Amygdala (tissue), 56 donors: ENCODE data around the gene ZNF512.
"Not testable (repeated sequence)": the region's sequence is repeated elsewhere in the genome, so short reads cannot be mapped to it uniquely, and the experiment has no call there.

Experiments used
- DNase-seq, 56 donors: peaks; one replicate each; lab custom pipeline; 2025; lab: John Stamatoyannopoulos, UW

ZNF512 gene

DNA sequence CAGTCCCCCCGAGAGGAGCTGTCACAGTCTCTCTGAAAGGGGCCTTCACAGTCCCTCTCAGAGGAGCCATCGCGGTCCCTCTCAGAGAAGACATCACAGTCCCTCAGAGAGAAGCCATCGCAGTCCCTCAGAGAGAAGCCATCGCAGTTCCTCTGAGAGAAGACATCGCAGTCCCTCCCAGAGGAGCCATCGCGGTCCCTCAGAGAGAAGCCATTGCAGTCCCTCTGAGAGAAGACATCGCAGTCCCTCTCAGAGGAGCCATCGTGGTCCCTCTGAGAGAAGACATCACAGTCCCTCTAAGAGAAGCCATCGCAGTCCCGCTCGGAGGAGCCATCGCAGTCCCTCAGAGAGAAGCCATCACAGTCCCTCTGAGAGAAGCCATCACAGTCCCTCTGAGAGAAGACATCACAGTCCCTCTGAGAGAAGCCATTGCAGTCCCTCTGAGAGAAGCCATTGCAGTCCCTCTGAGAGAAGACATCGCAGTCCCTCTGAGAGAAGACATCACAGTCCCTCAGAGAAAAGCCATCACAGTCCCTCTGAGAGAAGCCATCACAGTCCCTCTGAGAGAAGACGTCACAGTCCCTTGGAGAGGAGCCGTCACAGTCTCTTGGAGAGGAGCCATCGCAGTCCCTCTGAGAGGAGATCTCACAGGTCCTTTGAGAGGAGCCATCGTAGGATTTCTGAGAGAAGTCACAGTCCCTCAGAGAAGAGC, 1.3 kb upstream of the ZNF512 start:
- no peak for DNase-seq

DNA sequence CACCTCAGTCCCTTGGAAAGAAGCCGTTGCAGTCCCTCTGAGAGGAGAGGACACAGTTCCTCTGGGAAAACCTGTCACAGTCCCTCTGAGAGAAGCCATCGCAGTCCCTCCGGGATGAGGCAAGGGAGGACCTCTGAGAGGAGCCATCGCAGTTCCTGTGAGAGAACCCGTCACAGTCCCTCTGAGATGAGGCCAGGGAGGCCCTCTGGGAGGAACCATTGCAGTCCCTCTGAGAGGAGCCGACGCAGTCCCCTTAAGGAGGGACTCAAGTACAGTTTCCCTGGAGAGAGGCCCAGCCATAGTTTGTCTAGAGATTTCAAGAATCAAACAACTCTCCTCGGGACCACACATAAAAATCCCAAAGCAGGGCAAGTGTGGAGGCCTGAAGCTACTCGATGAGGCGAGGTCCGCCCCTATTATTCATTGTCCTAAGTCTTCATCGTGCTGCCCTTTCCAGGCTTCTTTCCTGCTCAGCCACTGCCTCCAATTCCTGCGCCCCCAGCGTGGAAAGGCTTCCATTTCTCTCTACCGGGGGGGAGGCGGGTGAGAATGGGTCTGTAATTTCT, 630 bp upstream of the ZNF512 start:
- peak in 3 of 56 donors; percentile 2 to 26 (median 12) for DNase-seq

DNA sequence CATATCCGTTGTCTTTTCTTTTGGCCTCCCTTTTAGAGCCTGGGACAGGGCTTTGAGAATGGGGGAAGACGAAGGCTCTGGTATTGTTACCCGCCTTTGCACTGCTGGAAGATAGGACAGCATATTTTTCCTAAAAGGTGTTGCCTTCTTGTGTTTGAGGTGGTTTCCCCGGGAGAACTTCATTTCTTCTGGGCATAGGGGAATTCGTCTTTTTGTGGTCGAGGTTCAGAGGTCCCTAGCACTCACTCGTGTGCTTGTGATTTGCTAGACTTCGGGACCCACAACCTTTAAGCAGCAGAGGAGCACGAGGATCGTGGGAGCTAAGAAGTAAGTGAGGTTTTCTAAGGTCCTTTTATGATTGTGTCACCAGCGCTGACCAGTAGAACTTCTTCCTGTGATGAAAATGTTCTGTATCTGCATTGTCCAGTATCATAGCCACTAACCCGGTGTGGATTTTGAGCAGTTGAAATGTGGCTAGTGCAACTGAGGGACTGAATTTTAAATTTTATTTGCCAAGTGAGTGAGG, 611 bp downstream of the ZNF512 start:
- no peak for DNase-seq

DNA sequence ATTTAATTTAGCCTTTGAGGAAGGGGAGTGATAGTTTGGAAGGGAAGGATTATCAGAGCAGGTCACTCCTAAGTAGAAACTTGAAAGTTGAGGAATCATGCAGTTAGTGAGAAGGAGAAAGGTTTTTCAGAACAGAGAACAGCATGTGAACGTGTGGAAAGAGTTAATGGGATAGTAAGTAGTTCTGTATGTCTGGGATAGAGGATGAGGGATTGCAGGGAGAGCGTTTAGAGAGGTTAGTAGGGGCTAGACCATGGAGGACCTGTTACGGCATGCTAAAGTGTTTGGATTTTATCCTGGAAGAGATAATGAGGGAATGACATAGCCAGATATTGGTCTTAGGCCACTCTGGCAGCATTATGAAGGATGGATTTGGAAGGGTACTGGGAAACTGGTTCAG, 1.8 kb downstream of the ZNF512 start:
- DNase-seq = no peak

DNA sequence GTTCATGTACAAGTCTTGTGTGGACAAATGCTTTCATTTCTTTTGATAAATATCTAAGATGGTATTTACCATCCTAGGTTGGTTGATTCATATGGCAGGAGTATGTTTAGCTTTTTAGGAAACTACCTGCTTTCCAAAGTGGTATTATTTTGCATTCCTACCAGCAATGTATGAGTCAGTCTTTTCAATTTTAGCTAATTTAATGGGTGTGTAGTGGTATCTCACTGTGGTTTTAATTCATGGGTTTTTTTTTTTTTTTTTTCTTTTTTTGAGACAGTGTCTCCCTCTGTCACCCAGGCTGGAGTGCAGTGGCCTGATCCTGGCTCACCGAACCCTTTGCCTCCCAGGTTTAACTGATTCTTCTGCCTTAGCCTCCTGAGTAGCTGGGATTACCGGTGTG, 4.2 kb downstream of the ZNF512 start:
- DNase-seq = no peak

- DNase-seq = no peak
Measured at GRCh38 chr2:27588308-27588707, 5.5 kb downstream of the ZNF512 start.

- DNase-seq = no peak
Measured at GRCh38 chr2:27591745-27592144, 8.9 kb downstream of the ZNF512 start.

- no peak for DNase-seq
Measured at GRCh38 chr2:27593240-27593639, 10.4 kb downstream of the ZNF512 start.

DNA sequence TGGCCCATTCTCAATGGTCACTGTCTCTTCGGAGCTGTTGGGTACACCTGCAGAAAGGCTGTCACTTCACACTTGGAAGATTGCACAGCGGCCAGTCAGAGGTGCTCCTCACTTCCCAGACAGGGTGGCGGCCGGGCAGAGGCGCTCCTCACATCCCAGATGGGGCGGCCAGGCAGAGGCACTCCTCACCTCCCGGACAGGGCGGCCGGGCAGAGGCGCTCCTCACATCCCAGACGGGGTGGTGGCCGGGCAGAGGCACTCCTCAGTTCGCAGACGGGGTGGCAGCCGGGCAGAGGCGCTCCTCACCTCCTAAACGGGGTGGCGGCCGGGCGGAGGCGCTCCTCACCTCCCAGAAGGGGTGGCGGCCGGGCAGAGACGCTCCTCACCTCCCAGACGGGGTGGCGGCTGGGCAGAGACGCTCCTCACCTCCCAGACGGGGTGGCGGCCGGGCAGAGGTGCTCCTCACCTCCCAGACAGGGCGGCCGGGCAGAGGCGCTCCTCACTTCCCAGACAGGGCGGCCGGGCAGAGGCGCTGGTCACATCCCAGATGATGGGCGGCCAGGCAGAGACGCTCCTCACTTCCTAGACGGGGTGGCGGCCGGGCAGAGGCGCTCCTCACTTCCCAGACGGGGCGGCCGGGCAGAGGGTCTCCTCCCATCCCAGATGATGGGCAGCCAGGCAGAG, 11.3 kb downstream of the ZNF512 start:
- DNase-seq = not testable (repeated sequence)

DNA sequence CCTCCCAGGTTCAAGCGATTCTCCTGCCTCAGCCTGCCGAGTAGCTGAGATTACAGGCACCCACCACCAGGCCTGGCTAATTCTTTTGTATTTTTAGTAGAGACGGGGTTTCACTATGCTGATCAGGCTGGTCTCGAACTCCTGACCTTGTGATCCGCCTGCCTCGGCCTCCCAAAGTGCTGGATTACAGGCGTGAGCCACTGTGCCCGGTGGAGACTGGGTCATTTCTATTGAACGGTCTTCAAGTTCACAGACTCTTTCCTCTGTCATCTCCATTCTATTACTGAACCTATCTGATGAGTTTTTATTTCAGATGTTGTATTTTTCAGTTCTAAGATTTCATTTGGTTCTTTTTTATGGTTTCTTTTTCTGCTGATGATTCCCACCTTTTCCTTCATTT, 12.6 kb downstream of the ZNF512 start:
- DNase-seq = not testable (repeated sequence)

- DNase-seq = no peak
Measured at GRCh38 chr2:27596627-27597026, 13.8 kb downstream of the ZNF512 start.

- DNase-seq = no peak
Measured at GRCh38 chr2:27606611-27607010, 23.8 kb downstream of the ZNF512 start.

- DNase-seq = no peak
Measured at GRCh38 chr2:27613985-27614384, 31.1 kb downstream of the ZNF512 start.

DNA sequence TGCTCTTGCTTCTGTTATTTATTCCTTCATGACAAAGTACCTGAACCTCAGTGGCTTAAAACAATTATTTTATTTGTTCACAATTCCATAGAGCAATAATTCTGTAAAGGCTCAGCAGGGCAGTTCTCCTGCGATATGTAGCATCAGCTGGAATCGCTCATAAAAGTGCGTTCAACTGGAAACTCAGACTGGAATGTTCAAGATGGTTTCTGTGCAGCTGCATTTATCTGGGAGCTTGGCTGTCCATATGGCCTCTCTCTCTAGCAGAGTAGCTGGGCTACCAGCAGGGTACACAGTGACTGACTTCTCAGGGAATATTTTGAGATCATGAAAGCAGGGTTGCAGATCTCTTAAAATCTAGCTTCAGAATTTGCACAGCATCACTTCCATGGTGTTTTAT, 32.5 kb downstream of the ZNF512 start:
- no peak for DNase-seq

- DNase-seq = no peak
Measured at GRCh38 chr2:27621524-27621923, 38.7 kb downstream of the ZNF512 start.

DNA sequence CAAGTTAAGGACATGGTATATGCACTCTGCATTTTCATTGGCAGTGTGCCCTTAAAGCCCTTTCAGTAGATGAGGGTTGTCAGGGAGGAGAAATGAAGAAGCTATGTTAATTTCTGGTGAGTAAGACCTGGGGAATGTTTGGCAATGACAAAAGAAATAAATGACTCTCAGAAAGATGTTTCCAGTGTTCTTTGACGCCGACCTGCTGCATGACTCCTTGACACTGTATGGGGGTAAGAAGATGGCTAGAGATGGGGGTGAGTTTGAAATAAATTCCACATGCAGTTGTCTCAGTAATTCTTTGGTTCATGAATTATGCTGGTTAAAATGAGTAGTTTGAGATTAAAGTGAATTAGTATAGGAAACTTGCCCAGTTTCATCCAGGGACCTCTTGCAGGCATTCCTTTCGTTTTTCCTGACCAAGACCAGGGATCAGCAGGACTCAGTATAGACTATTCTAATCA, 40.1 kb downstream of the ZNF512 start:
- DNase-seq = no peak

DNA sequence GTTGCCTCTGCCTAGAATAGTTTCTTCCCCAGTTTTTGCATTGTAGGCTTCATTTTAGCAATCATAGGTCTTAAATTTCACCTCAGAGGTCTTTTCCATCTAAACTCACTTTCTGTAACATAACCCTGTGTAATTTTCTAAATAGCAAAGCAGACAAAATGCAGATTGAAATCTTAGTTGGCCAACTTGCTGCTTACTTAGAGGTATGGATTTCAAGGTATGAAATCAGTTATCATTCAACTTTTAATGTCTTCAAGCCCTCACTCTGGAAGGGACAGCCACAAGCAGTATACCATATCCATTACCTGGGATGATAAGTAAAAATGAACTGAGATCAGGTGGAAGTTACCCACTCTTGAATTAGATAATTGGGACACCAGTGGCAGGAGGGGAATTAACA, 42.1 kb downstream of the ZNF512 start:
- no peak for DNase-seq

DNA sequence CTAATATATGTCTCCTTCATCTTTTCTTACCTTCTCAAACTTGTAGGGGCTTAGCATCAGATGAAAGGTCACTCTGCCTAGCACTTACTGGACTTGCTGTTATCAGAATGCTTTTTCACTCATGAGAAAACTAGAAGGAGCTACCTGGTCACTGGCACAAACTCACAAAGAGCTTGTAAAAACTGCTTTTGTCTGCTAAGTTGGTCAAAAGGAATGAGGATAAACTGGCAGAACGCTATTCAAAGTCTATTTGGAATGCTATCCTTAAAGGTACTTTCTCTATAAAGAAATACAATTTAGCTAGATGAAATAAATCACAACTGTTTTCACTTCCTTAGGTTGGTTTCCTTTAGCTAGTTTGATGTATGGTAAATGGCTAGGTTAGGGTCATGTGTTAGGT, 43.5 kb downstream of the ZNF512 start:
- not testable (repeated sequence) for DNase-seq

DNA sequence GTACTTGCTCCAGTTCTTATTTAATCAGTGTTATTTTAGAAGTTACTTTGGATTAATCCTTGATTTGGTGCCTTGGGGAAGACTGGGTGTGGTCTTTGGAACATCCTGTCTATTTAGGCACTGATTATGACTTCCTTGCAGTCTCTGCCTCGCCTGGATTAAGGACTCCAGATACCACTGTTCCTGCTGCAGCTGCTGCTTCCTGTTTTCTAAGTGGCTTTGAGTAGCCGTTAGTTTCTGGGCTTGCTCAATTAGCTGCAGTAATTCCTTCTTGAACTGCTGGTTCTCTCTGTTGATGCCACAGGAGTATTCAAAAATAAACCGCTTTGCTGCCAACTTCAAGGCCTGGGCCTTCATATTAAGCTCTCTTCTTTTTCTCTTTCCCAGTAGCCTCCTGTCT, 44.1 kb downstream of the ZNF512 start:
- peak in 2 of 56 donors; percentile 2 to 3 for DNase-seq

- DNase-seq = peak in 13 of 56 donors; percentile 19 to 66 (median 42)
Measured at GRCh38 chr2:27627963-27628766, 45.3 kb downstream of the ZNF512 start.
